Glutamatergic neuron (in vitro differentiated cells): ENCODE data around the gene ERCC3. TPM values are rescaled to one million over a fixed set of nuclear protein-coding genes. Genes with fewer than 3 reads are reported as not detected.

Source experiments
- DNase-seq: peaks from one replicate; pipeline ENCODE4 v3.0.0; 2022
- H3K27ac Mint-ChIP-seq: one replicate; pipeline ENCODE4 v1.8.0; 2020; ENCODE audit warnings: mild to moderate bottlenecking, mixed read lengths, inconsistent platforms; ENCODE audit not compliant: unreplicated experiment
- H3K27me3 Mint-ChIP-seq: one replicate; pipeline ENCODE4 v1.8.0; 2020; ENCODE audit warnings: mild to moderate bottlenecking, moderate library complexity, mixed read lengths, inconsistent platforms; ENCODE audit not compliant: unreplicated experiment
- H3K36me3 Mint-ChIP-seq: one replicate; pipeline ENCODE4 v1.8.0; 2020; ENCODE audit warnings: mild to moderate bottlenecking, mixed read lengths, inconsistent platforms; ENCODE audit not compliant: unreplicated experiment
- H3K4me1 Mint-ChIP-seq: one replicate; pipeline ENCODE4 v1.8.0; 2020; ENCODE audit warnings: mild to moderate bottlenecking, low read depth, mixed read lengths, inconsistent platforms; ENCODE audit not compliant: unreplicated experiment
- H3K4me3 Mint-ChIP-seq: one replicate; pipeline ENCODE4 v1.8.0; 2020; ENCODE audit warnings: mild to moderate bottlenecking, mixed read lengths, inconsistent platforms; ENCODE audit not compliant: unreplicated experiment
- H3K9me3 Mint-ChIP-seq: one replicate; pipeline ENCODE4 v1.8.0; 2020; ENCODE audit warnings: mild to moderate bottlenecking, moderate library complexity, mixed read lengths, inconsistent platforms; ENCODE audit not compliant: unreplicated experiment
- CTCF ChIP-seq: fragments of 200-600 bp; sonication (generic); IDR thresholded peaks from one replicate; pipeline ENCODE4 v1.5.0; 2021; ENCODE audit not compliant: partially characterized antibody, unreplicated experiment
- total RNA-seq: library from RNA; stranded (reverse); fragmentation: NEBNext Ultra II Directional; extraction: Animal tissue kit (Norgen Biotek cat#: 25700); gene quantifications from one replicate; pipeline ENCODE4 v1.2.1, GENCODE V29; 2021; ENCODE audit not compliant: unreplicated experiment

ERCC3 gene
- total RNA-seq, 1 donor from 2014 or later: 54.0 TPM

GRCh38 chr2:127275356-127275755, 18.6 kb downstream of the ERCC3 start:
- Mint-ChIP-seq H3K9me3 (peaks cover 2% of the 10 kb centered on the region), H3K4me1 (peaks cover 9% of the 10 kb centered on the region), H3K27ac (peak overlapping the region; percentile 24), H3K27me3 (peaks cover 2% of the 10 kb centered on the region), H3K36me3 (peaks cover 8% of the 10 kb centered on the region), H3K4me3 (no peak overlapping the region)
- TF ChIP-seq CTCF: no peak
- DNase-seq: no peak

- DNase-seq: no peak
- peaks cover under 1% of the 10 kb centered on the region for H3K27me3 Mint-ChIP-seq
- H3K9me3 Mint-ChIP-seq: peaks cover 2% of the 10 kb centered on the region
- H3K36me3 Mint-ChIP-seq: peaks cover 23% of the 10 kb centered on the region
- peaks cover 8% of the 10 kb centered on the region for H3K4me1 Mint-ChIP-seq
- no peak overlapping the region for H3K4me3 Mint-ChIP-seq
- no peak overlapping the region for H3K27ac Mint-ChIP-seq
- TF ChIP-seq CTCF: no peak
Observed at GRCh38 chr2:127270663-127271062, 23.3 kb downstream of the ERCC3 start.

GRCh38 chr2:127261804-127262406, 32.0 kb downstream of the ERCC3 start:
- Mint-ChIP-seq H3K4me3 (no peak overlapping the region), H3K27ac (no peak overlapping the region), H3K9me3 (peaks cover 2% of the 10 kb centered on the region), H3K36me3 (peaks cover 15% of the 10 kb centered on the region), H3K27me3 (peaks cover 5% of the 10 kb centered on the region), H3K4me1 (no peaks in the 10 kb centered on the region)
- no peak for TF ChIP-seq CTCF
- DNase-seq: no peak

GRCh38 chr2:127259355-127259754, 34.6 kb downstream of the ERCC3 start:
- no peak for DNase-seq
- Mint-ChIP-seq H3K27me3 (peaks cover 3% of the 10 kb centered on the region), H3K4me3 (no peak overlapping the region), H3K9me3 (peaks cover 2% of the 10 kb centered on the region), H3K4me1 (no peaks in the 10 kb centered on the region), H3K27ac (no peak overlapping the region), H3K36me3 (peaks cover 15% of the 10 kb centered on the region)
- TF ChIP-seq CTCF: no peak

- Mint-ChIP-seq H3K36me3 (peaks cover 15% of the 10 kb centered on the region), H3K27me3 (peaks cover 3% of the 10 kb centered on the region), H3K4me3 (no peak overlapping the region), H3K27ac (no peak overlapping the region), H3K4me1 (no peaks in the 10 kb centered on the region), H3K9me3 (no peaks in the 10 kb centered on the region)
- no peak for TF ChIP-seq CTCF
- DNase-seq: no peak
Observed at GRCh38 chr2:127256866-127257265, 37.1 kb downstream of the ERCC3 start.
